Measurements from ENCODE around the gene TLX1.

DNA sequence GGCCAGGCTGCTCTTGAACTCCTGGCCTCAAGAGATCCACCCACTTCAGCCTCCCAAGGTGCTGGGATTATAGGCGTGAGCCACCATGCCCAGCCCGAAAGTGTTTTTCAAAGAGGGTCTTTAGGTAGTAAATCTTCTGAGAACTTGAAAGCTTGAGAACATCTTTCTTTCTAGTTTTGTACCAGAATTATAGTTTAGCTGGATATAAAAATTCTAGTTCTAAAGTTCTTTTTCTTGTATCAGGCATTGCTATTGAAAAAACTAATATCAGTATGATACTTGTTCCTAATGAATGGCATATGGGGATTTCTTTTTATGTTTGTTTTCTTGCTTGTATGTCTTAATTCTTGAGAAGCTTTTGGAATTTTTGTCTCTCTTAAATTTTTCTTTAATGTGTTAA is 43.2 kb downstream of the TLX1 start:
- TF ChIP-seq, protein P1, sequence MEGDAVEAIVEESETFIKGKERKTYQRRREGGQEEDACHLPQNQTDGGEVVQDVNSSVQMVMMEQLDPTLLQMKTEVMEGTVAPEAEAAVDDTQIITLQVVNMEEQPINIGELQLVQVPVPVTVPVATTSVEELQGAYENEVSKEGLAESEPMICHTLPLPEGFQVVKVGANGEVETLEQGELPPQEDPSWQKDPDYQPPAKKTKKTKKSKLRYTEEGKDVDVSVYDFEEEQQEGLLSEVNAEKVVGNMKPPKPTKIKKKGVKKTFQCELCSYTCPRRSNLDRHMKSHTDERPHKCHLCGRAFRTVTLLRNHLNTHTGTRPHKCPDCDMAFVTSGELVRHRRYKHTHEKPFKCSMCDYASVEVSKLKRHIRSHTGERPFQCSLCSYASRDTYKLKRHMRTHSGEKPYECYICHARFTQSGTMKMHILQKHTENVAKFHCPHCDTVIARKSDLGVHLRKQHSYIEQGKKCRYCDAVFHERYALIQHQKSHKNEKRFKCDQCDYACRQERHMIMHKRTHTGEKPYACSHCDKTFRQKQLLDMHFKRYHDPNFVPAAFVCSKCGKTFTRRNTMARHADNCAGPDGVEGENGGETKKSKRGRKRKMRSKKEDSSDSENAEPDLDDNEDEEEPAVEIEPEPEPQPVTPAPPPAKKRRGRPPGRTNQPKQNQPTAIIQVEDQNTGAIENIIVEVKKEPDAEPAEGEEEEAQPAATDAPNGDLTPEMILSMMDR (IDR thresholded peaks at IDR 0.05) = no peak
- no peak for TF ChIP-seq POLR2A (IDR thresholded peaks at IDR 0.05)
